HCT116 (cell line): Measurements from ENCODE around the gene UBAP2. TPM values are rescaled to one million over a fixed set of nuclear protein-coding genes. Genes with fewer than 3 reads are reported as not detected.

ENCODE experiments used
- total RNA-seq: library from RNA; stranded (reverse); gene quantifications from one replicate; pipeline ENCODE4 v1.2.1, GENCODE V29; 2021; ENCODE audit not compliant: unreplicated experiment

The UBAP2 gene
- total RNA-seq, 1 experiment from 2014 or later = 51.3 TPM

Other genes starting within 250 kb of the UBAP2 start
- gene UBE2R2, start 231.7 kb downstream of the UBAP2 start, total RNA-seq = 47.0 TPM
- gene DCAF12, start 77.8 kb upstream of the UBAP2 start, total RNA-seq = 40.2 TPM
- 30.8 TPM for gene UBAP1, start 130.2 kb upstream of the UBAP2 start, total RNA-seq